OCI-LY1 (cell line): Measurements from ENCODE around the gene EPHX1.
A peak's percentile ranks its signal among the peaks of the same experiment; 100 is the strongest.
"Not testable (repeated sequence)": the region's sequence is repeated elsewhere in the genome, so short reads cannot be mapped to it uniquely, and the experiment has no call there.

ENCODE experiments used
- H2AFZ ChIP-seq: fragments of 200-600 bp; sonication (generic), shearing (Covaris generic); 2 replicates; pipeline ENCODE4 v1.6.0; 2014; ENCODE audit warnings: antibody characterized with exemption, mild to moderate bottlenecking, low read length
- H3F3A ChIP-seq: fragments of 200-600 bp; sonication (generic), shearing (Covaris generic); 2 replicates; pipeline ENCODE4 v1.6.0; 2014; ENCODE audit warnings: mild to moderate bottlenecking, antibody characterized with exemption, low read length, moderate library complexity; ENCODE audit not compliant: insufficient read depth
- H3K27ac ChIP-seq: fragments of 200-600 bp; sonication (generic); 2 replicates; pipeline ENCODE4 v1.5.1; 2014; ENCODE audit warnings: low read length, mixed run types, mild to moderate bottlenecking, low read depth; ENCODE audit not compliant: poor library complexity, severe bottlenecking
- H3K27me3 ChIP-seq: fragments of 200-600 bp; sonication (generic); 2 replicates; pipeline ENCODE4 v1.6.0; 2014; ENCODE audit warnings: antibody characterized with exemption, mild to moderate bottlenecking, low read length, moderate library complexity; ENCODE audit not compliant: insufficient read depth
- H3K36me3 ChIP-seq: fragments of 200-600 bp; sonication (generic); 2 replicates; pipeline ENCODE4 v1.6.1; 2014; ENCODE audit warnings: mild to moderate bottlenecking, antibody characterized with exemption, low read length, moderate library complexity, mixed read lengths; ENCODE audit not compliant: insufficient read depth
- H3K4me1 ChIP-seq: fragments of 200-600 bp; sonication (generic); 2 replicates; pipeline ENCODE4 v1.5.1; 2014; ENCODE audit warnings: mild to moderate bottlenecking, low read length, moderate library complexity; ENCODE audit not compliant: insufficient read depth, severe bottlenecking
- H3K4me2 ChIP-seq: fragments of 200-600 bp; sonication (generic), shearing (Covaris generic); 2 replicates; pipeline ENCODE4 v1.6.1; 2014; ENCODE audit warnings: low read length
- H3K4me3 ChIP-seq: fragments of 200-600 bp; sonication (generic); 2 replicates; pipeline ENCODE4 v1.5.1; 2014; ENCODE audit warnings: low read length, low read depth, mild to moderate bottlenecking, mixed read lengths; ENCODE audit not compliant: poor library complexity, severe bottlenecking
- H3K79me2 ChIP-seq: fragments of 200-600 bp; shearing (Covaris generic); 2 replicates; pipeline ENCODE4 v1.6.1; 2016; ENCODE audit warnings: mixed run types, low read length, mixed read lengths; ENCODE audit not compliant: insufficient read depth
- H3K9ac ChIP-seq: fragments of 200-600 bp; sonication (generic), shearing (Covaris generic); 2 replicates; pipeline ENCODE4 v1.6.1; 2014; ENCODE audit warnings: mild to moderate bottlenecking, low read length, mixed read lengths
- H3K9me2 ChIP-seq: fragments of 200-600 bp; sonication (generic), shearing (Covaris generic); 2 replicates; pipeline ENCODE4 v1.6.1; 2014; ENCODE audit warnings: low read depth, mild to moderate bottlenecking, low read length, mixed read lengths
- H3K9me3 ChIP-seq: fragments of 200-600 bp; shearing (Covaris generic); 2 replicates; pipeline ENCODE4 v1.6.1; 2014; ENCODE audit warnings: low read length, mixed read lengths
- H4K20me1 ChIP-seq: fragments of 200-600 bp; sonication (generic), shearing (Covaris generic); 2 replicates; pipeline ENCODE4 v1.6.0; 2016; ENCODE audit warnings: mild to moderate bottlenecking, low read length; ENCODE audit not compliant: insufficient read depth
- EZH2 ChIP-seq: fragments of 200-600 bp; sonication (generic), shearing (Covaris generic); IDR thresholded peaks from 2 replicates; pipeline ENCODE4 v1.8.0; 2017; ENCODE audit warnings: borderline replicate concordance, mixed run types, mild to moderate bottlenecking, antibody characterized with exemption, low read length, moderate library complexity, mixed read lengths
- TF ChIP-seq, protein P1 (sequence below): fragments of 200-600 bp; sonication (generic), shearing (Covaris generic); IDR thresholded peaks from 2 replicates; pipeline ENCODE4 v1.5.1; 2017; ENCODE audit warnings: mild to moderate bottlenecking, antibody characterized with exemption, low read length, moderate library complexity, mixed read lengths

The EPHX1 gene

DNA sequence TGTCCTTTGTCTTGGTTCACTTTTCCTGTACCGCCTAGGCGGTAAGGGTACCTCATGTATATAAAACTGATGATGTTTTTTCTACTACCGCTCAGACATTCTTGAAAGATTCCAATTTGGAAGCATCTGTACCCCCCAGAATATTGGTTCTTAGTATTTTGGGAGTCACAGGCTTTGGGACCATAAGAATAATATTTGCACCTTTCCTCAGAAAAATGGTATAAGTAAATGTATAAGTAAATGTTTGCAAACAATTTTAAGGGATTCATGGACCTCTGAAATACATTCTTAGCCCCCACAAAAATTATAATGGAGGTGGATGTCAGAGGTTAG, 31.6 kb upstream of the EPHX1 start:
- Histone ChIP-seq H4K20me1 (no peaks in the 10 kb centered on the region), H3K4me2 (peak overlapping the region; percentile 87), H3K36me3 (peaks cover 30% of the 10 kb centered on the region), H3K9me3 (no peaks in the 10 kb centered on the region), H2AFZ (no peak overlapping the region), H3K79me2 (peaks cover 54% of the 10 kb centered on the region), H3K27ac (peak overlapping the region; percentile 92), H3K9me2 (no peaks in the 10 kb centered on the region), H3K27me3 (no peaks in the 10 kb centered on the region), H3K9ac (peak overlapping the region; percentile 96), H3K4me3 (peak overlapping the region; percentile 95), H3F3A (no peaks in the 10 kb centered on the region), H3K4me1 (peaks cover 27% of the 10 kb centered on the region)
- TF ChIP-seq EZH2: no peak
- TF ChIP-seq, protein P1, sequence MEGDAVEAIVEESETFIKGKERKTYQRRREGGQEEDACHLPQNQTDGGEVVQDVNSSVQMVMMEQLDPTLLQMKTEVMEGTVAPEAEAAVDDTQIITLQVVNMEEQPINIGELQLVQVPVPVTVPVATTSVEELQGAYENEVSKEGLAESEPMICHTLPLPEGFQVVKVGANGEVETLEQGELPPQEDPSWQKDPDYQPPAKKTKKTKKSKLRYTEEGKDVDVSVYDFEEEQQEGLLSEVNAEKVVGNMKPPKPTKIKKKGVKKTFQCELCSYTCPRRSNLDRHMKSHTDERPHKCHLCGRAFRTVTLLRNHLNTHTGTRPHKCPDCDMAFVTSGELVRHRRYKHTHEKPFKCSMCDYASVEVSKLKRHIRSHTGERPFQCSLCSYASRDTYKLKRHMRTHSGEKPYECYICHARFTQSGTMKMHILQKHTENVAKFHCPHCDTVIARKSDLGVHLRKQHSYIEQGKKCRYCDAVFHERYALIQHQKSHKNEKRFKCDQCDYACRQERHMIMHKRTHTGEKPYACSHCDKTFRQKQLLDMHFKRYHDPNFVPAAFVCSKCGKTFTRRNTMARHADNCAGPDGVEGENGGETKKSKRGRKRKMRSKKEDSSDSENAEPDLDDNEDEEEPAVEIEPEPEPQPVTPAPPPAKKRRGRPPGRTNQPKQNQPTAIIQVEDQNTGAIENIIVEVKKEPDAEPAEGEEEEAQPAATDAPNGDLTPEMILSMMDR: no peak

DNA sequence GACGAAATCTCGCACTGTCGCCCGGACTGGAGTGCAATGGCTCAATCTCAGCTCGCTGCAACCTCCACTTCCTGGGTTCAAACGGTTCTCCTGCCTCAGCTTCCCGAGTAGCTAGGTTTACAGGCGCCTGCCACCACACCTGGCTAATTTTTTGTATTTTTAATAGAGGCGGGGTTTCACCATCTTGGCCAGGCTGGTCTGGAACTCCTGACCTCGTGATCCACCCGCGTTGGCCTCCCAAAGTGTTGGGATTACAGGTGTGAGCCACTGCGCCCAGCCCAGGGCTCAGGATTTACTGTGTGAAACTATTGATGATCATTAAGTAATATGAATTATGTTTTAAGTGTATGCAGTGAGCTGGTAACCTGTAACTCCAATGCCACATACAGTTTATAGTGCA, 30.8 kb upstream of the EPHX1 start:
- Histone ChIP-seq H3K4me1 (peaks cover 27% of the 10 kb centered on the region), H3K4me2 (peak overlapping the region; percentile 87)

DNA sequence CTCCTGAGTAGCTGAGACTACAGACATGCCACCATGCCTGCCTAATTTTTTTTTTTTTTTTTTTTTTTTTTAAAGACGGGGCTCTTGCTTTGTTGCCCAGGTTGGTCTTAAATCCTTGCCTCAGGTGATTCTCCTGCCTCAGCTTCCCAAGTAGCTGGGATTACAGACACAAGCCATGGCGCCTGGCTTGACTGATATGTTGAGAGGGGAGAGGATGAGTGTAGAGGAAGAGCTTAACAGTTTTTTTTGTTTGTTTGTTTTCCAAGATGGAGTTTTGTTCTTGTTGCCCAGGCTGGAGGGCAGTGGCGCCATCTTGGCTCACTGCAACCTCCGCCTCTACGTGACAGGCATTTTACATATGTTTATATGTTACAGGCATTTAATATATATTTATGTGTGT, 29.8 kb upstream of the EPHX1 start:
- H2AFZ ChIP-seq: no peak overlapping the region
- H3K36me3 ChIP-seq: peaks cover 46% of the 10 kb centered on the region
- H3K4me3 ChIP-seq: peak overlapping the region; percentile 95

More for the DNA sequence above, 30.8 kb upstream of the EPHX1 start:
- Histone ChIP-seq H3K4me3 (peak overlapping the region; percentile 95), H3K36me3 (peaks cover 37% of the 10 kb centered on the region), H3K79me2 (peaks cover 60% of the 10 kb centered on the region)
- H2AFZ ChIP-seq, H4K20me1 ChIP-seq, H3K9ac ChIP-seq, H3K9me2 ChIP-seq, H3K9me3 ChIP-seq, H3F3A ChIP-seq, H3K27ac ChIP-seq, H3K27me3 ChIP-seq: not testable (repeated sequence)

DNA sequence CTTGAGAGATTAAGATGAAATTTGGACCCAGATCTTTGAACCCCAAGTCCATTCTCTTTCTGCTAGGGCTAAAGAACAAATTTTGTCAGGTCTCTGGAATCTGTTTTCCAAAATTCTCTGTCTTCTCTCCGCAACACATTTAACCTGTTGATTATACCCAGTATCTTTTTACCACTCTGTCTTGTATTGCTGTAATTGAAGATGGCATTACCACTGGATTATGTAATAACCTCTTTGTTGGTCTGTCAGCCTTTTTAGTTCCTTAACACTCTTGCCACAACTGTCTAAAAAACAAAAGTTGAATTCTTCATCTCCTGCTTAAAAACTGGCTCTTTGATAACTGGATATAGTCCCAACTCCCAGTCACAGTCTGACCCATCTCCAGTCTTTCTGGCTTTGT, 29.3 kb upstream of the EPHX1 start:
- H3K4me2 ChIP-seq: no peak overlapping the region
- peaks cover 51% of the 10 kb centered on the region for H3K36me3 ChIP-seq
- H3K27me3 ChIP-seq: no peaks in the 10 kb centered on the region
- TF ChIP-seq, protein P1: no peak
- no peak for TF ChIP-seq EZH2
- H3K4me3 ChIP-seq: no peak overlapping the region
- H3K9me2 ChIP-seq: no peaks in the 10 kb centered on the region
- no peaks in the 10 kb centered on the region for H3K9me3 ChIP-seq
- H4K20me1 ChIP-seq: no peaks in the 10 kb centered on the region
- peaks cover 27% of the 10 kb centered on the region for H3K4me1 ChIP-seq
- peaks cover 60% of the 10 kb centered on the region for H3K79me2 ChIP-seq
- no peak overlapping the region for H2AFZ ChIP-seq
- H3K27ac ChIP-seq: no peak overlapping the region
- H3K9ac ChIP-seq: no peak overlapping the region
- H3F3A ChIP-seq: no peaks in the 10 kb centered on the region

More for the DNA sequence above, 29.8 kb upstream of the EPHX1 start:
- Histone ChIP-seq H3F3A (no peaks in the 10 kb centered on the region), H3K27me3 (no peaks in the 10 kb centered on the region), H3K9me3 (no peaks in the 10 kb centered on the region), H3K4me1 (peaks cover 27% of the 10 kb centered on the region), H3K27ac (no peak overlapping the region), H4K20me1 (no peaks in the 10 kb centered on the region), H3K9ac (no peak overlapping the region), H3K9me2 (no peaks in the 10 kb centered on the region), H3K4me2 (peak overlapping the region; percentile 87), H3K79me2 (peaks cover 60% of the 10 kb centered on the region)
- TF ChIP-seq EZH2: no peak
- TF ChIP-seq, protein P1: no peak

DNA sequence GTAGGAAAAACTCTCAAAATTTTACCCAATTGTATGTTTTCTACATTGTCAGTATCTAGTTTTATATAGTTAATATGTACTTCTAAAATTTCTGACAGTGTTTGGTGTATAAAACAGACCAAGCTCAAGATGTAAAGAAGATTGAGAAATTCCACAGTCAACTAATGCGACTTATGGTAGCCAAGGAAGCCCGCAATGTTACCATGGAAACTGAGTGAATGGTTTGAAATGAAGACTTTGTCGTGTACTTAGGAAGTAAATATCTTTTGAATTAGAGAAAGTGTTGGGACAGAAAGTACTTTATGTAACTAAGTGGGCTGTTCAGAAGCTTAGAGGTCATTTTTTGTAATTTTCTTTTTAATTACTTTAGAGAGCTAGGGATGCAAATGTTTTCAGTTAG, 20.8 kb upstream of the EPHX1 start:
- not testable (repeated sequence) for H3K9ac ChIP-seq, H3F3A ChIP-seq, H3K79me2 ChIP-seq, H3K27ac ChIP-seq, H3K4me2 ChIP-seq, H2AFZ ChIP-seq, H4K20me1 ChIP-seq, H3K27me3 ChIP-seq, H3K9me2 ChIP-seq, H3K4me3 ChIP-seq, H3K4me1 ChIP-seq
- peaks cover 94% of the 10 kb centered on the region for H3K36me3 ChIP-seq
- H3K9me3 ChIP-seq: peaks cover 12% of the 10 kb centered on the region
